Measurements from ENCODE around the gene TRAPPC3.

- no peak for TF ChIP-seq CTCF (conservative IDR thresholded peaks at IDR 0.05; ENCODE audit: low read length)
- TF ChIP-seq EZH2phosphoT487 (IDR thresholded peaks at IDR 0.05; ENCODE audit: borderline replicate concordance, low read depth, low read length) = no peak
These were observed 56.1 kb downstream of the TRAPPC3 start for GRCh38 chr1:36093226-36093625.
